SU-DHL-6 (cell line): ENCODE data around the gene ZNF532.

Experiments used
- EZH2phosphoT487 ChIP-seq: fragments of 200-600 bp; sonication (generic), shearing (Covaris generic); conservative IDR thresholded peaks from 2 replicates; pipeline ENCODE4 v1.6.1; 2018; ENCODE audit warnings: mild to moderate bottlenecking, antibody characterized with exemption, low read length, moderate library complexity, mixed read lengths
- TF ChIP-seq, protein P1 (sequence below): fragments of 200-600 bp; sonication (generic); IDR thresholded peaks from one replicate; pipeline ENCODE4 v1.5.1; 2017; ENCODE audit warnings: antibody characterized with exemption, mild to moderate bottlenecking, low read length, moderate library complexity; ENCODE audit not compliant: insufficient read depth, poor library complexity, severe bottlenecking

GRCh38 chr18:58915006-58915799 lies 50.5 kb downstream of the ZNF532 start:
- TF ChIP-seq, protein P1, sequence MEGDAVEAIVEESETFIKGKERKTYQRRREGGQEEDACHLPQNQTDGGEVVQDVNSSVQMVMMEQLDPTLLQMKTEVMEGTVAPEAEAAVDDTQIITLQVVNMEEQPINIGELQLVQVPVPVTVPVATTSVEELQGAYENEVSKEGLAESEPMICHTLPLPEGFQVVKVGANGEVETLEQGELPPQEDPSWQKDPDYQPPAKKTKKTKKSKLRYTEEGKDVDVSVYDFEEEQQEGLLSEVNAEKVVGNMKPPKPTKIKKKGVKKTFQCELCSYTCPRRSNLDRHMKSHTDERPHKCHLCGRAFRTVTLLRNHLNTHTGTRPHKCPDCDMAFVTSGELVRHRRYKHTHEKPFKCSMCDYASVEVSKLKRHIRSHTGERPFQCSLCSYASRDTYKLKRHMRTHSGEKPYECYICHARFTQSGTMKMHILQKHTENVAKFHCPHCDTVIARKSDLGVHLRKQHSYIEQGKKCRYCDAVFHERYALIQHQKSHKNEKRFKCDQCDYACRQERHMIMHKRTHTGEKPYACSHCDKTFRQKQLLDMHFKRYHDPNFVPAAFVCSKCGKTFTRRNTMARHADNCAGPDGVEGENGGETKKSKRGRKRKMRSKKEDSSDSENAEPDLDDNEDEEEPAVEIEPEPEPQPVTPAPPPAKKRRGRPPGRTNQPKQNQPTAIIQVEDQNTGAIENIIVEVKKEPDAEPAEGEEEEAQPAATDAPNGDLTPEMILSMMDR, result no peak
- no peak for TF ChIP-seq EZH2phosphoT487
